Left ventricle myocardium inferior (tissue), 1 donor: Measurements from ENCODE around the gene ACBD4. TPM values are rescaled to one million over a fixed set of nuclear protein-coding genes. Genes with fewer than 3 reads are reported as not detected.
A peak's percentile ranks its signal among the peaks of the same experiment; 100 is the strongest.

Source experiments
- DNase-seq: peaks from one replicate; pipeline ENCODE4 v3.0.0-alpha.2; 2020
- H3K27ac ChIP-seq: fragments of 200-600 bp; replicated peaks from 2 replicates; pipeline ENCODE4 v1.8.0; 2021
- H3K27me3 ChIP-seq: fragments of 200-600 bp; 2 replicates; pipeline ENCODE4 v1.8.0; 2021; ENCODE audit warnings: low read depth
- H3K36me3 ChIP-seq: fragments of 200-600 bp; 2 replicates; pipeline ENCODE4 v1.8.0; 2021
- H3K4me1 ChIP-seq: fragments of 200-600 bp; 2 replicates; pipeline ENCODE4 v1.8.0; 2021
- H3K4me3 ChIP-seq: fragments of 200-600 bp; 2 replicates; pipeline ENCODE4 v1.8.0; 2021; ENCODE audit warnings: mild to moderate bottlenecking, moderate library complexity
- H3K9me3 ChIP-seq: fragments of 200-600 bp; replicated peaks from 2 replicates; pipeline ENCODE4 v1.8.0; 2021
- CTCF ChIP-seq: fragments of 200-600 bp; IDR thresholded peaks from 2 replicates; pipeline ENCODE4 v1.8.0; 2021; ENCODE audit warnings: antibody characterized with exemption, mild to moderate bottlenecking, borderline replicate concordance
- intact Hi-C: fragments of 100-400 bp; cut with micrococcal nuclease; formaldehyde crosslinking; loops from one replicate; pipeline ENCODE4 v1.11.0; 2022
- total RNA-seq: library from RNA; stranded (reverse); fragmentation: NEBNext Ultra II Directional; extraction: Animal tissue kit (Norgen Biotek cat#: 25700); gene quantifications from one replicate; pipeline ENCODE4 v1.2.1, GENCODE V29; 2021
- donor health status: DM: no; HTN: yes; CAD: no; lungs with severe emphysema.

ACBD4 gene
- total RNA-seq, 1 donor from 2014 or later = 6.4 TPM

- no peaks in the 10 kb centered on the region for H3K27me3 ChIP-seq
- no peaks in the 10 kb centered on the region for H3K9me3 ChIP-seq
- peaks cover 75% of the 10 kb centered on the region for H3K4me1 ChIP-seq
- no peaks in the 10 kb centered on the region for H3K36me3 ChIP-seq
- H3K4me3 ChIP-seq = peak overlapping the region; percentile 87
- intact Hi-C loops = no loop called here
- no peak for TF ChIP-seq CTCF
- H3K27ac ChIP-seq = peak overlapping the region; percentile 96
- no peak for DNase-seq
Measured at GRCh38 chr17:45146592-45146889, 11.1 kb downstream of the ACBD4 start.

- DNase-seq = no peak
- TF ChIP-seq CTCF = no peak
- no peaks in the 10 kb centered on the region for H3K9me3 ChIP-seq
- H3K4me3 ChIP-seq = peak overlapping the region; percentile 87
- peaks cover 80% of the 10 kb centered on the region for H3K4me1 ChIP-seq
- no peaks in the 10 kb centered on the region for H3K27me3 ChIP-seq
- H3K36me3 ChIP-seq = no peaks in the 10 kb centered on the region
- intact Hi-C loops = no loop called here
- peak overlapping the region; percentile 96 for H3K27ac ChIP-seq
Measured at GRCh38 chr17:45146890-45147580, 11.5 kb downstream of the ACBD4 start.

DNA sequence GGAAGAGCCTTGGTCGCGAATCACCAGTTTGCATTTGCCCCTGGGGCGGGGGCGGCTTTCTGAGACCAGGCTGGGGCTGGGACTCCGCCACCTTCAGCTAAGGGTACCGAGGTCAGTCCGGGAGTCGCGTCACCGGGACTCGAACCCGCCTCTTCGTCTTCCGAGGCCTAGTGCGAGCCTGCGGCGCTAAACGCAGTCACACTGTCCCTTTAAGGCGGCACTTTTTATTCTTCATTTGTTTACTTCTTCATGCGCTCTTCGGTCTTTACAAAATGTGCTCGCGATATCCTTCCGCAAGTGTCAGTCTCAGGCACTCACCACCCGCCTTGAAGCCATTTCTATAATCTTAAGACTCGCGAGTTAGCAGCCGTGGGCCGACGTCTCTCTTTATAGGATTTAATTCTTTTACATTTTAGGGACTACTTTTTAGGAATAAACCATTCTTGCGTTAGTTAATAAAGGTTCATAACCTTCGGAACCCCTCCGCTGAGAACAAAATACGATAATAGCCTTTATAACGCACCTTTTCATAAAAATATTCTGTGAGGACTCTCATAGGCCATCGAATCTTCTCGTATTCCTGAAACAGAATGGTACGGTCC lies 12.2 kb downstream of the ACBD4 start:
- H3K4me3 ChIP-seq = peak overlapping the region; percentile 87
- DNase-seq = peak; percentile 80
- H3K27me3 ChIP-seq = no peaks in the 10 kb centered on the region
- peak overlapping the region; percentile 96 for H3K27ac ChIP-seq
- intact Hi-C loops = no loop called here
- no peak for TF ChIP-seq CTCF
- peaks cover 87% of the 10 kb centered on the region for H3K4me1 ChIP-seq
- no peaks in the 10 kb centered on the region for H3K36me3 ChIP-seq
- no peaks in the 10 kb centered on the region for H3K9me3 ChIP-seq

GRCh38 chr17:45148183-45149036 lies 12.9 kb downstream of the ACBD4 start, which contains the start of gene HEXIM1:
HEXIM1 (plus strand) TSS chr17:45148475; CDS start chr17:45149191, 716 bp downstream.
- no peaks in the 10 kb centered on the region for H3K27me3 ChIP-seq
- DNase-seq = peak; percentile 99
- no peaks in the 10 kb centered on the region for H3K36me3 ChIP-seq
- peak within 1 kb of the TSS; percentile 87 for H3K4me3 ChIP-seq
- TF ChIP-seq CTCF = no peak
- H3K4me1 ChIP-seq = peaks cover 87% of the 10 kb centered on the region
- H3K9me3 ChIP-seq = no peaks in the 10 kb centered on the region
- H3K27ac ChIP-seq = peak within 1 kb of the TSS; percentile 96
- intact Hi-C loops = no loop called here

- peak; percentile 88 for DNase-seq
- peaks cover 80% of the 10 kb centered on the region for H3K4me1 ChIP-seq
- peak; percentile 93 for TF ChIP-seq CTCF
- H3K4me3 ChIP-seq = peak overlapping the region; percentile 87
- intact Hi-C loops = no loop called here
- H3K36me3 ChIP-seq = no peaks in the 10 kb centered on the region
- no peaks in the 10 kb centered on the region for H3K9me3 ChIP-seq
- H3K27me3 ChIP-seq = no peaks in the 10 kb centered on the region
- H3K27ac ChIP-seq = peak overlapping the region; percentile 96
Measured at GRCh38 chr17:45149037-45149668, 13.7 kb downstream of the ACBD4 start.
